GM19438 (cell line): ENCODE measurements around the gene TMEM176A.
"Not testable (repeated sequence)": the region's sequence is repeated elsewhere in the genome, so short reads cannot be mapped to it uniquely, and the experiment has no call there.

Source experiments
- ATAC-seq: cut with Tn5 transposase; IDR thresholded peaks from one replicate; pipeline ENCODE4 v1.9.1; 2021; ENCODE audit warnings: low read depth; ENCODE audit not compliant: unreplicated experiment

TMEM176A gene

GRCh38 chr7:150807616-150808438 is 7.3 kb downstream of the TMEM176A start:
- ATAC-seq = not testable (repeated sequence)

- no peak for ATAC-seq
These were observed 13.9 kb downstream of the TMEM176A start for GRCh38 chr7:150814328-150815001.

GRCh38 chr7:150818971-150819370 is 18.4 kb downstream of the TMEM176A start:
- no peak for ATAC-seq

GRCh38 chr7:150820148-150820547 is 19.6 kb downstream of the TMEM176A start:
- ATAC-seq = no peak

DNA sequence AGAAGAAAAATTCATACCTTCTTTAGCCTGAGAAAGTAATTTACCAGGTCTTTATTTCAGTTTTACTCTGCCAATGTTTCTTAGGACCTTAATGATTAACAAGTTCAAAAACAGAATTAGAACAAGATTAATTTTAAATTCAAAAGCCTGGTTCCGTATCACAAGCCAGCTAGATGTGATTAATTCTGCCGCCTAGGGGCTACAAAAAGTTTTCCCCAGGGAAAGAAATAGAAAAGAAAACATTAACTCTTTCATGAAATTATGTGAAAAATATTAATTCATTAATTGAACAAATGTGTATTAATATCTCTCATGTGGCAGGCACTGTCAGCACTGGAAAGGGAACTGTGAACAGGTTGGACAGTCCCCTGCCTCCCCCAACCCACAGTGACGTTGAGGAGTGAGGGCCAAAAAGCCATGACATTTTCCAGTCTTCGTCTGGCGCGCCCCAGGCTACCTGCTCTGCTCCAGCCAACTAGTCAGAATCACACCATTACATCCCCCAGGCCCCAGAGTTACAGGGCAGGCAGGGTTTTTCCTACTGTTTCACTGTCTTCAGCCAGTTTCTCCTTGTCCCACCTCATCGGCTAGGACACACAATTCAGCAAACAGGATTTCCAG is 20.1 kb downstream of the TMEM176A start:
- ATAC-seq = no peak

DNA sequence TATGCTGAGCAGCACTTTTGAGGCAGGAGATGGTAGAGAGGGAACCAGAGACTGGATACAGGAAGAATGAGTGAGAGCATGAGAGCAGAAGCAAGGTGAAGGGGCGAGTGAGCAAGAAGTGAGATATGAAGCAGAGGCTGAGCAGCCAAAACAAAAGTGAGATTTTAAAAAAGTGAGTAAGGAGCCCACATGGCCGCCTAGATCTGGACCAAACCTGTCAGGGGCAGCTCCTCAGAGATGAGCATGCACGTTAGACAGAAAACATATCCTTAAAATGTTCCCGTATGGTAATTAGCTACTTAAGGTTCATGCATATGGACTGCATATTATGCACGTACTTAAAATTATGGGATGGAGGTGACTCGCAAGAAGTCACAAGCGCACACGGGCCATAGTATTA is 22.5 kb downstream of the TMEM176A start:
- ATAC-seq = no peak

GRCh38 chr7:150823484-150824126 is 23.0 kb downstream of the TMEM176A start:
- no peak for ATAC-seq

DNA sequence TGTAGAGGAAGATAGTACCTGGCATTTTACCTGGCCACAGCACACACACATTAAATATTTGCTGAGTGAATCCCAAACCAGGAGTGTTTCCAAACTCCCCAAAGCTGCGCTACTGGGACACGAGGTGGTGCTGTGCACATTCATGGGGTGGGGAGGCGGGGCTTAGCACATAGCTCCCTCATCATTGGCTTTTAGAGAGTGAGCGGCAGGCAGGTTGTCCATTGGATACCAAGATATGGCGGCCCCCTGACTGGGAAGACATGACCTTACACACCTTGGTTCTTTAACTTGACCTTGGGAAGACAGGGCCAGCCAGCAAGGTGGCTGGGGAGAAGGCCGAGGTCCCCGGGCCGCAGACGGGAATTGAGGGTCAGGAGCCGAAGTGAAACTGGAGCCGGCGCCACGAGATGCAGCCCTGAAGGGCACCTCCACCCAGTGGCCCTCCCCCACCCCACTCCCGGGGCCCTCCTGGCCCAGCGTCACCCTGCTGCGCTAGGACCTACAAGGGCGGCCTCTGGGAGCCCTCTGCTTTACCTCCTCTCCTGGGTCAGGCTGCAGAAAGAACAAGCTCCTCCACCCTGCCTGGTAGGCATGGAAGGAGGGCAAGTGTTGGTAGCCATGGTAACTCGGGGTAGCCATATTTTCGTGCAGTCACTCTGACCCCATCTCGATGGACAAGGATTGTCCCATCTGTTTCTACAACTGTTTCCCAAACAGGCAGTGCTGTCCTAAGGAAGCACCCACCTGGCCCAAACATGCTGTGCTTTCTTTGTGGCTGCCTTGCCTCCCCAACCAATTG is 24.0 kb downstream of the TMEM176A start:
- ATAC-seq = no peak

DNA sequence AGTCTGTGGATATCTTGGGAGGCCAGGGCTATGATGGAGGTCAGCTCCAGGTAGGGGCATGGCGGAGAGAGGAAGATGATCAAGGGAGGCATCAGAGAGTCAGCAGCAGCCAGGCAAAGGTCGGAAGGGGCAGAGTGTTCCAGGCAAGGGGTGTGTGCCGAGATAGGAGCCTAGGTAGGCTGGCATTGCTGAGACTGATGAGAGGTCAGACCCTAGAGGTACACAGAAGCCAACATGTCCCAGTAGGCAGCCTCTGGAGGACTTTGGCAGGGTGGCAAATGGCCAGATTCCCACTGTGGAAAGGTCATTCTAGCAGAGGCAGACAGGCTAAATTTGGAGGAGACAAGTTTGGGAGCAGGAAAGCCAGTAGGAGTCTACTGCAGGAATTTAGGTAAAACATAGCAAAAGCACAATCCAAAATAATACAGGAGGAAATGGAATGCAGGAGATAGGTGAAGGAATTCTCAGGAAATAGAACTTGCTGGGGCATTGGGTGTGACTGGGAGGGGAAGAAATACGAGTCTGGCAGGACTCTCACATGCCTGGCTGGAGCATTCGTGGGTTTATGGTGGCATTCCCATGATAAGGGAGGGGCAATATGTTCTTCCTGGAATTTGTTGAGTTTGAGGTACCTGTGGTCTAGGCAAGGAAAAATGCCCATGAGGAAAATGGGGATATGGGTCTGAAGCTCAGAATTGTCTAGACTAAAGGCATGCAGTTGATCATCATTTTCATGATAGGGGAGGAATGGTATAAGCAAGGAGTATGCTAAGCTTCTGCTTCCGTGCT is 25.7 kb downstream of the TMEM176A start:
- ATAC-seq = no peak

GRCh38 chr7:150828384-150828783 is 27.8 kb downstream of the TMEM176A start:
- no peak for ATAC-seq

GRCh38 chr7:150829426-150829825 is 28.9 kb downstream of the TMEM176A start:
- no peak for ATAC-seq

- no peak for ATAC-seq
These were observed 30.4 kb downstream of the TMEM176A start for GRCh38 chr7:150830937-150831336.

DNA sequence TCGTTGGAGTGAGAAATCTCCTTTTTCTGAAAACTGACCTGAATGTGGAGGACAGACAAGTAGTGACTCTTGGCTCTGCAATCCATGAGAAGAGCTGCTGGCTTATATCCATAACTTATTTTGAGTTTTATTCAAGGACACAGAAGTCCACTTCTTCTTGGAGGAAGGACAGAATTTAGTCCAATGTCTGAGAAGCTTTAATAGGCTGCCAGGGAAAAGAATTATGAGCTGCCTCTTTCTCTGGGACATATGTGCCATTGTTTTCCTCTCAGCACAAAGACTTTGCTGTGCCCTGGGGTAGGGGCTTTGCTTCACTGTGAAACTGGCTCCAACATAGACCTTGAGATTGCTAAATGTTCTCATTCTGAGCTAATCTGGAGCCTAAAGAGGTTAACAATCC is 31.3 kb downstream of the TMEM176A start:
- no peak for ATAC-seq

DNA sequence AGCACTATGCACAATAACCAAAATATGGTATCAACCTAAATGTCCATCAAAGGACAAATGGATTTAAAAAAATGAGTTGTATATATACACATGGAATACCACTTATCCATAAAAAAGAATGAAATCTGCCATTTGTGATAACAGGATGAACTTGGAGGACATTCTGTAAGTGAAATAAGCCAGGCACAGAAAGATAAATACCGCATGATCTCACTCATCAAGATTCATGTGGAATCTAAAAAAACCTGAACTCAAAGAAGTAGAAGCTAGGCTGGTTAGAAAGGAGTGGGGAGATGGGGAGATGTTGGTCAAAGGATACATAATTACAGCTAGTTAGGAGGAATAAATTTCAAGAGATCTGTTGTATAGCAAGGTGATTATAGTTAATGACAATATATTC is 34.5 kb downstream of the TMEM176A start:
- ATAC-seq = no peak

GRCh38 chr7:150835702-150836280 is 35.2 kb downstream of the TMEM176A start:
- no peak for ATAC-seq

GRCh38 chr7:150838965-150839650 is 38.5 kb downstream of the TMEM176A start:
- ATAC-seq = no peak

- no peak for ATAC-seq
These were observed 41.4 kb downstream of the TMEM176A start for GRCh38 chr7:150842018-150842417.

DNA sequence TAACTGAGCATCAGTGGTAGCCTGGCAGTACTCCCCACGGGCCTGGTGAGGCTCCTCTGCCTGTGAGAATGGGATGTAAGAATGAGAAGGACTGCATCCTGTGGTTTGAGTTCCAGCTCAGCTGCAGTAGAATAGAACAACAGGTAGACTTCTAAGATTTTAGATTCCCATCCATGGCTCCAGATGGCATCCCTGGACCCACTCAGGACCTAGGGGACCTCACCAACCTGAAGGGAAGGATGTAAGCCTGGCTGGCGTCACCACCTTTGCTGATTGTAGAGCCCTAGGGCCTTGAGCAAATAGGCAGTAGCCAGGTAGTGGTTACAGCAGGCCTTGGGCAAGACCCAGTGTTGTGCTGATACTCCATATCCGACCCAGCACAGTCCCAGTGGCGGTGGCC is 42.1 kb downstream of the TMEM176A start:
- ATAC-seq = no peak

- ATAC-seq = no peak
These were observed 44.9 kb downstream of the TMEM176A start for GRCh38 chr7:150845421-150845861.
